Sigmoid colon (tissue), 4 donors: Measurements from ENCODE around the gene SNIP1.

Source experiments
- CTCF ChIP-seq, 4 experiments: fragments of 450-650 bp in 3 of 4; fragments of 200-600 bp in 1 of 4; IDR thresholded peaks; one replicate each; pipeline ENCODE4 v1.5.1; 2016 to 2019; ENCODE audit warnings: antibody characterized with exemption in 4 of 4, mild to moderate bottlenecking in 3 of 4, moderate library complexity in 2 of 4
- POLR2AphosphoS5 ChIP-seq, 4 donors: sonication (generic); formaldehyde crosslinking; IDR thresholded peaks; one replicate each; pipeline ENCODE4 v1.6.1; 2017; ENCODE audit warnings: antibody characterized with exemption in 4 of 4

GRCh38 chr1:37498872-37499617 is 55.0 kb downstream of the SNIP1 start:
- TF ChIP-seq POLR2AphosphoS5 (IDR thresholded peaks at IDR 0.05) (peak; percentile 12 to 54 (median 44)), CTCF (IDR thresholded peaks at IDR 0.05) (no peak)
